NCI-H1105 treated with DMSO at 0.1 percent for 48 hours (cell line): ENCODE results near the gene CTSF.
"Not testable (repeated sequence)": the region's sequence is repeated elsewhere in the genome, so short reads cannot be mapped to it uniquely, and the experiment has no call there.

ENCODE experiments used
- DNase-seq: peaks from one replicate; lab custom pipeline; 2025; lab: John Stamatoyannopoulos, UW

CTSF gene

GRCh38 chr11:66589996-66590675, 21.7 kb upstream of the CTSF start:
- DNase-seq = no peak

- not testable (repeated sequence) for DNase-seq
Observed at GRCh38 chr11:66589315-66589714, 20.9 kb upstream of the CTSF start.

GRCh38 chr11:66586136-66586535, 17.7 kb upstream of the CTSF start:
- no peak for DNase-seq

- DNase-seq = not testable (repeated sequence)
Observed at GRCh38 chr11:66585447-66585846, 17.0 kb upstream of the CTSF start.

GRCh38 chr11:66582565-66583147, 14.2 kb upstream of the CTSF start:
- not testable (repeated sequence) for DNase-seq

GRCh38 chr11:66581261-66581660, 12.9 kb upstream of the CTSF start:
- no peak for DNase-seq

GRCh38 chr11:66580803-66581202, 12.4 kb upstream of the CTSF start:
- no peak for DNase-seq

- no peak for DNase-seq
Observed at GRCh38 chr11:66579017-66579606, 10.7 kb upstream of the CTSF start.

GRCh38 chr11:66570850-66571180, 2.4 kb upstream of the CTSF start:
- no peak for DNase-seq

- no peak for DNase-seq
Observed at GRCh38 chr11:66570079-66570849, 1.9 kb upstream of the CTSF start.

GRCh38 chr11:66569076-66569475, 670 bp upstream of the CTSF start:
- DNase-seq = no peak

- DNase-seq = no peak
Observed at GRCh38 chr11:66567787-66568123, 651 bp downstream of the CTSF start.

GRCh38 chr11:66566221-66566620, 2.2 kb downstream of the CTSF start:
- DNase-seq = no peak

GRCh38 chr11:66564984-66565383, 3.4 kb downstream of the CTSF start:
- DNase-seq = no peak

- no peak for DNase-seq
Observed at GRCh38 chr11:66564538-66564937, 3.9 kb downstream of the CTSF start.

GRCh38 chr11:66563832-66564231, 4.6 kb downstream of the CTSF start:
- no peak for DNase-seq

- DNase-seq = no peak
Observed at GRCh38 chr11:66562907-66563583, 5.4 kb downstream of the CTSF start.

GRCh38 chr11:66562275-66562674, 6.1 kb downstream of the CTSF start:
- DNase-seq = no peak

GRCh38 chr11:66561975-66562248, 6.5 kb downstream of the CTSF start:
- DNase-seq = no peak

GRCh38 chr11:66561178-66561974, 7.0 kb downstream of the CTSF start:
- DNase-seq = no peak

GRCh38 chr11:66559866-66560676, 8.3 kb downstream of the CTSF start:
- no peak for DNase-seq
